Fibroblast of skin of abdomen (primary cell): ENCODE results near the gene PARP4.
"Not testable (repeated sequence)": the region's sequence is repeated elsewhere in the genome, so short reads cannot be mapped to it uniquely, and the experiment has no call there.

Experiments
- DNase-seq: peaks from one replicate; pipeline ENCODE4 v3.0.0-alpha.2; 2013

The PARP4 gene

GRCh38 chr13:24505756-24506155 lies 6.8 kb downstream of the PARP4 start:
- no peak for DNase-seq

DNA sequence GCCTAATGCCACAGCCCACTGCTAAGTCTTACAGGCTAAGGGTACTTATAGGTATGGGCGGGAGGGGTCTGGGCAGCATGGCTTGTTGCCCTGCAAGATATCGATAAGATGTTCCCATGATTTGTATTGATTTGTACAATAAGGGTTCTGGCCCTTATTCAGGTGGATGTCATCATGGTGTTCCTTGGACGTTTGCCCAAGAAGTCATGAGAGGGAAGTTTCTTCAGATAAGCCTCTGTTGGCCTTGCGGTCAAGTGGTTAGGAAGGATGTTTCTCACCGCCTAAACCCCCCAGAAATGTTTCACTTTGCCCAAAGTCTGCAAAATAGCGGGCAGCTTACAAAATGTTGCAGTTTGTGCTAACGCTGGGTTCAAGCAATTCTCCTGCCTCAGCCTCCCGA lies 7.3 kb downstream of the PARP4 start:
- no peak for DNase-seq

DNA sequence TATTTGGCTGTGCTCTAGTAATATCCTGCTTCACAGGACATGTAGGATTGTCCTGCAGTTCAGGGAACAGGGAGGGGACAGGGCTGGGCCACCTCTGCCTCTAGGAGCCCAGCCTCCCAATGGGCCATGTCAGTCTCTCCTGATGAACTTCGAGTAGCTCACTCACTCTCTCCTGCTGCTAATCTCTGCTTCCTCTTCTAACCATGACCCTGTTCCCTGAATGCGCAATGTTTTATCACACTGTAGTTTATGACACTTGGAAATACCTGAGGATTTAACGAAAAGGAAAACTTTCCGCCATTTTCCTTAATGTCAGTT lies 9.2 kb downstream of the PARP4 start:
- no peak for DNase-seq

GRCh38 chr13:24502533-24503378 lies 9.8 kb downstream of the PARP4 start:
- peak; percentile 30 for DNase-seq

DNA sequence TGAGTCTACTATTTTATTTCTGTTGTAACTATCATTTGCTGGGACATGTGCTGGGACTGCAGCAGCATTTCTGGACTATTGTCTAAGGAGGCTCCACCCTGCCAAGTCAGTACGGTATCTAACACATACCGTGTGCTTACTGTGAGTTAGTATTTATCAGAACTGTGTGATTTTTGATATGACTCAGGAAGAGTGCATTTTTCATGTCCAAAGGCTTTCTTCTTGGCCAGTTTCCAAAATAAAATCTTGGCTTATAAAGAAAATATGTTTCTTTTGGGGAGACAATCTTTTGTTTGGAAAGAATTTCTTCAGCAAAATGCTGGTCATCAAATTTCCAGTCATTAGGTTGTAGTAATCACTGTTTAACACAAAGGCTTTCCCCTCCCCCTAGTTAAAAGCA lies 11.6 kb downstream of the PARP4 start:
- peak; percentile 63 for DNase-seq

- DNase-seq: no peak
Measured at GRCh38 chr13:24497742-24498141, 14.8 kb downstream of the PARP4 start.

GRCh38 chr13:24496295-24496694 lies 16.3 kb downstream of the PARP4 start:
- DNase-seq: not testable (repeated sequence)

GRCh38 chr13:24495151-24495729 lies 17.3 kb downstream of the PARP4 start:
- DNase-seq: no peak

DNA sequence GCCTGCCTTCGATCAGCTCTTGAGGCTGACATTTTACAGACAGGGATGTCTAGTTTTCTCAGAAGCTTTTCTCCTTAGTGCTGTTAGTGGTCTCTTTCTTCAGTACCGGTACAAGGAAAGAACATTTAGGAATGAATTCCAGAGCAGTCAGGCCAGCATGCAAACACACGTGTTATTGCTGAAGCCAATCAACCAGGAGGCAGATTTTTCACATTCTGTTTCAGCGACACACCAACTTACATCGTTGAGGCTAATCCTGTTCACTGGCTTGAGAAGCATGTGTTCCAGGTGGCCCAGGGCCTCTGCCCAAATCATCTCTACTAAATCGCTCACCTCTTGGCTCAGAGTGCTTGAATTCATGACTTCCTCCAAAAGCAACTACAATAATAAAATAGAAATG lies 19.2 kb downstream of the PARP4 start:
- peak; percentile 32 for DNase-seq

DNA sequence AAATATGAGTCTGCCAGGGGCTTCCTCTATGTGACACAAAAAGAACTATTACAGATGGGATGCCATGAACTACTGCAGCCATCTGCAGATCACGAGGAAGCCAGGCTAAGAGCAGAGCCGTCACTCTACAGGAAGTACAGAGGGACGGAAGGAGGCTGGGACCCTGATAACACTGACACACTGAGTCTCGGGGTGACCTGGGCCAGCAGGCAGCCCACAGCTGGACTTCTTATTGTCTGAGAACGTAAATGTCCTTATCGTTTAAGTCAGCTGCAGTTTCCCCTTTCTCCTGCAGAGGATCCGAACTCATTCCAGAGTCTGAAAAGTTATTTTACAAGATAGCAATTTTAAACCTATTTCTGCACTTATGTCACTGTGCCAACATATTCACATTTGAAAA lies 20.7 kb downstream of the PARP4 start:
- DNase-seq: no peak

- no peak for DNase-seq
Measured at GRCh38 chr13:24489721-24490120, 22.9 kb downstream of the PARP4 start.

- not testable (repeated sequence) for DNase-seq
Measured at GRCh38 chr13:24488092-24488491, 24.5 kb downstream of the PARP4 start.

DNA sequence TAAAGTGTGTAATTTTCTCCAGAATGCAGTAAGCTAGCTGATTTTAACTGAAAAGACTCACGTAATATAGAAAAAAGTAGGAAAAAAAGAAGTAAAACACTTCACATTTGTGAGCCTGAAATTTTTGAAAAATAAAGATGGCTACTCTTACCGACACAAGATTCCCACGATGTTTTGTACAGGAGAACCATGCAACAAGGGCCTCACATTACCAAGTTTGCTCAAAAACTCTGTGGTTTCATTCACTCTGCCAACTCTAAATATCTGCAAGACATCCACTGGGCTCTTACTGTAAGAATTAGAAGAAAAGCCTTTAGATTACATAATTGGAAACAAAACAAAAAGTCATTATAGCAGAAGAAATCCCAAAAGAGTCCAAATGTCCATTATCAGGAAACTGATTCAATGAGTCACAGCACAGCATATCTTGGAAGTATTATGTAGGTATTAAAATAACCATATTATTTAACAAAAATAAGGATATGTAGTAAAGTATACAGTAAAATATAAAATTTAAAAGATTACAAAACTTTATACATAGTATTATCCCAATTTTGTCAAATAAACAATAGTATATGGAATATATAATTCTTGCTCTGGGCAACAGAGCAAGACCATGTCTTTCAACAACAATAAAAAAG lies 26.4 kb downstream of the PARP4 start:
- DNase-seq: not testable (repeated sequence)

GRCh38 chr13:24473686-24474085 lies 38.9 kb downstream of the PARP4 start:
- DNase-seq: no peak

DNA sequence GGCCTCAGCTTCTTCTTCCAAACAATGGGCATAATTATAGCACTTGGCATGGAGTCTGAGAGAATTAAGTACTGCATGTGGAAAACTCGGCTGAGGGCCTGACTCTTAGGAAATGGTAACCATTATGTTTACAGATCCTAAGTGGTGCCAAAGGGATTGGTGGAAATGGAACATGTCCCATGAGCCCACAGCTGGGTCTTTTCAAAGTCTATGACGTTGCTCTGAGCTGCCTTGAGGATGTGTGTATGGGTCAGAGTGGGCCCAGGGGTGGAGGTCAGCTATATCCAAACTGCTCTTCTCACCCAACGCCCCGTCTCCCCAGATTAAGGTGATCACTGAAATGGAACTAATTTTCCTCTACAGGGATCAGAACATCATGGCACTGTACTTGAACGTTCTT lies 40.4 kb downstream of the PARP4 start:
- not testable (repeated sequence) for DNase-seq

DNA sequence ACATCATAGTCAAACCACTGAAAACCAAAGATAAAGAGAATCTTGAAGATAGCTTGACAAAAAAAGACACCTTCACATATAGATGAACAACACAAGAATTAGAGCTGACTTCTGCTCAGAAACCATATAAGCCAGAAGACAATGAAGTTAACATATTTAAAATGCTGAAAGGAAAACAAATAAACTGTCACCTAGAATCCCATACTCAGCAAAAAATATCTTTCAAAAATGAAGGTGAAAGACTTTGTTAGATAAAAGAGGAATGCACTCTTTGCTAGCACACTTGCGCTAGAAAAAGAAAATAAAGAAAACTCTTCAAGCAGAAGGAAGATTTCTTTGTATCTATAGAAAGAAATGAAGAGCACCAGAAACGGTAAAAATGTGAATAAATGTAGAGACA lies 49.5 kb downstream of the PARP4 start:
- no peak for DNase-seq

DNA sequence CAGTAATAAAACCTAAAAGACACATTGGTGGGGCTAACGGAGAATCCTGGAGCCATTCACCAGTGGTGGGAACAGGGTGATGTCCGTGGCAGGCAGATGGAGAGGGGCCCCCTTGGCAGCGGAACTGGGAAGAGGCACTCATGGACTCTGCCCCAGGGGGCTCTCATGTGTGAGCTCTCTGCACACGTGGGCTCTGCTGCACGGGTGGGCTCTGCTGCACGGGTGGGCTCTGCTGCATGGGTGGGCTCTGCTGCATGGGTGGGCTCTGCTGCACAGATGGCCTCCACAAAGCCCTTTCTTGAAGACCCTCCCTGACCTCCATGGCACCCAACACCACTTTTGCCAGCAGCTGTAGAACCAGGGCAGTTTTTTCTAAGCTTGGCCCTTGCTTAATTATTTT lies 52.3 kb downstream of the PARP4 start:
- DNase-seq: no peak

DNA sequence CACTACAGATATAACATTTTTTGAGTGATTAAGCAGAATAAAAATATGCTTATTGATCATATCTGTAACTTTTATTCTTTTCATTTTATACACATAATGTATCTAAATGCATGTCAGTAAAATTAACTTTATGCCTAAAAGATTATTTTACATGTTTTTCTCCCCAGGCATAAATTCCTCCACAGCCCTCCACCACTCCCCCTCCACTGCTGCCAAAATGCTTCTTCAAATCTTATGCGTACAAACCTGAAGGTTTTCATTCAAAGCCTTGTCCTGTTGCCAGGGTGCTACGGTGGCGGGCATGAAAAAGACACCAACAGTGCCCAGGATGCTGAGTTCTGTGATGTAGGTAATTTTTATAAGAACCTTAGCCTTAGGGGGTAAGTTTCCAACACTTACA lies 52.9 kb downstream of the PARP4 start:
- DNase-seq: no peak

DNA sequence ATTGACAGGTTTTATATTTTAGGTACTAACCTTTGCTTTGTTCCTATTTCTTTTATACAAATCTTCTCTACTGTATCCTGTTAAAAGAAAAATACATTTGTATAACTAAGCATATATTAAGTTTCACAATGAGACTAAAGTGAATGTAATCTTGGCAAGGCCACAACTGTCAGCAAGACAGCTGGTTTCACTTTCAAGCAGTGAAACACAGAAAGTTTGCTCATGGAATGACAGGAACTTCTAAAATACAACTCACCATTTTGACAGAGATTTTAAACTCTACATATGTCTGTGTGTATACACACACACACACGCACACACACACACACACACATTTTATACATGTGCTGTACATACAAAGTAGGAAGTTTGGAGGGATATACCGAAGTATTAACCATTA lies 53.3 kb downstream of the PARP4 start:
- peak; percentile 83 for DNase-seq

GRCh38 chr13:24458736-24459135 lies 53.8 kb downstream of the PARP4 start:
- no peak for DNase-seq

DNA sequence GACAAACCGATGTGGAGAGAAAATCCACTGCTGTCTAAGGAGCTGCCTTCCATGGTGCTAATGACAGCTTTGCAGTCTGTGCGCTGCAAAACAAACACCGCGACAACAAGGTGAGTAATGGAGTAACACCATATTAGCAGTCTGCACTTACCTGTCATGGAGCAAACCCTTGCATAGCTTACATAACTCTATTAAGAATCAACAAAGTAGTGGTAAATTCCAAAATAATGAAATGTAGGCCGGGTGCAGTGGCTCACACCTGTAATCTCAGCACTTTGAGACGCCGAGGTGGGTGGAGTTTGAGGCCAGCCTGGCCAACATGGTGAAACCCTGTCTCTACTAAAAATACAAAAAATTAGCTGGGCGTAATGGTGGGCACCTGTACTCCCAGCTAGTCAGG lies 56.2 kb downstream of the PARP4 start:
- no peak for DNase-seq

GRCh38 chr13:24454056-24454455 lies 58.5 kb downstream of the PARP4 start:
- no peak for DNase-seq

- DNase-seq: no peak
Measured at GRCh38 chr13:24452044-24452443, 60.5 kb downstream of the PARP4 start.

DNA sequence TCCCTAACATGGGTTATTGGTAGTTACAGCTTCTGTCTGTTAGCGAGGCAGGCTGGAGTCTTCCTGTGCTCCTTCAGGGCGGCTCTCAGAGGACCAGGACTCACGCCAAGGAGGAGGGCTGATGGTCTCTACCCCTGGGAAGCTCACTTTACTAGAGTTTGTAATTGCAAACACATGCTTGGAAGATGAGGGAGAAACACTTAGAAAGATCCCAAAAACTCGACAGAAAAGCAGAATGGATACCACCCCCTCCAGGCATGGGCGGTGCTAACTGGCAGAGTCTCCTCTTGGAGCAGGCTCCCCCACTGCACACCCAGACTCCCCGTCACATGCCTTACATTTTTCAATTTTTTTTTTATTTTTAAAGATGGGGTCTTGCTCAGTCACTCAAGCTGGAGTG lies 62.0 kb downstream of the PARP4 start:
- DNase-seq: peak; percentile 60
